ENCODE measurements around the gene ASIC4.

ASIC4 gene

GRCh38 chr2:219552382-219553167 lies 38.3 kb downstream of the ASIC4 start:
- DNase-seq (ENCODE audit: low read depth, low spot score) = no peak

DNA sequence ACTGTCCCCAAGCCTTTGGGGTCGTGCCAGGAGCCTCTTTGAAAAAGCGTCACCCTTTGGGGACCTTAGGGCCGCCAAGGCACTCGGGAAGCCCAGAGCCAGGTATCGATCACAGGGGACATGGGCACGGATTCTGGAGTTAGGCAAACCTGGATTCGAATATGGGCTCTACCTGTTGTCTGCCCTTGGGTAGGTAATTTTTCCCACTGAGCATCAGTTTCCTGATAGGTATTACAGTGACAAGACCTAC lies 38.8 kb downstream of the ASIC4 start:
- DNase-seq (ENCODE audit: low read depth, low spot score) = no peak

DNA sequence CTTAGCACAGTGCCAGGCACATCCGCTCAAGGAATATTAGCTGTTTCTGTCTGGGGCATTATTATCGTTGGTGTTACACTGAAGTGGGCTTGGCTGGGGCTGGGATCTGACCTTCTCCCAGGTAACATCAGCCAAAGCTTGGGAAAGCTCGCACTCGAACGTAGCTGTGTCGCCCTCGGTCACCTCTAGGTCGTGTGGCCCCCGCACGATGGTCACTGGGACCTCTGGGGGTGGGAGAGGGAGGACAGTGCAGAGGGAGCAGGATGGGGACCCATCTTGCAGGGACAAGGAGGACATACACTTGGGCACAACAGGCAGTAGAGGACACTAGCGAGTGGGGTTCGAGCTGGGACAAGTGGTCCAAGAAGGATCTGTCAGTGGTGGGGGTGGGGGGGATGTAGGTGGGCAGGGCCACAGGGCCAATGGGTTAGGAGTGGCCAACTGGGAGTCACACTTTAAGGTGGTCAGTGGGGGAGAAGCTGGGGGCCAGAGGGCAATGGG lies 39.2 kb downstream of the ASIC4 start:
- DNase-seq (ENCODE audit: low read depth, low spot score) = no peak

- DNase-seq (ENCODE audit: low read depth, low spot score) = no peak
These were observed 40.1 kb downstream of the ASIC4 start for GRCh38 chr2:219554350-219554749.

DNA sequence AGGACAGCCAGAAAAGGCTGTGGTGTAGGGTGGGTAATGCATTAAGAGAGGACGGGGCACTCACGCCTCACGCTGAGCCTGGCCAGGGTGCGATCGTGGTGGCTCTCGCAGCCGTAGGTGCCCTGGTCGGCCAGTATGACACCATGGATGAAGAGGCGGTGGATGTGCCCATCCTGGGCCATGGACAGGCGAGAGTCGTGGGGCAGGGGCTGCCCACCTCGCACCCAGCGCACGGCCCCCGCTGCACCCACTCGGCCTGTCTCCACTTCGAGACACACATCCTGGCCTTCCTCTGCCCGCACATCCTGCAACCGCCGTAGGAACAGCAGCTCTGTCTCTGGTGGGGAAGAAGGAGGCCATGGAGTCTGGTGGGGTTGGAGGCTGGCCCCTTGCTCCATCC lies 41.7 kb downstream of the ASIC4 start:
- DNase-seq (ENCODE audit: low read depth, low spot score) = no peak

DNA sequence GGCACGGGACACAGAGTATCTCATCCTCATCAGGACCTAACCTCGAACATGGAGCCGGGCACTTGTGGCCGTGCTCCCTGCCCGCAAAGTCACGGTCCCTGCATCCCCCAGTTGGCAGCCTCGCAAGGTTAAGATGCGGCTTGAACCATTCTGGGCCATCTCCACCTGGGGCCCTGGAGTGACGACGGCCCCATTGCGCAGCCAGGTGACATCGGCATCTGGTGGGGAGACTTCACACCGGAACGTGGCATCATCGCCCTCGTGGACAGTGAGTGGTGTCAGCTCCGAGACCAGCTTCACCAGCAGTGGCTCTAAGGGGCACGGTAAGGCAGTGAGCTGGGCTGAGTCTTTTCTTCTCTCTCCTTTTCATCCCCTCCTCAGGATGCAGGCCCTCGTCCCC lies 42.1 kb downstream of the ASIC4 start:
- no peak for DNase-seq (ENCODE audit: low read depth, low spot score)

DNA sequence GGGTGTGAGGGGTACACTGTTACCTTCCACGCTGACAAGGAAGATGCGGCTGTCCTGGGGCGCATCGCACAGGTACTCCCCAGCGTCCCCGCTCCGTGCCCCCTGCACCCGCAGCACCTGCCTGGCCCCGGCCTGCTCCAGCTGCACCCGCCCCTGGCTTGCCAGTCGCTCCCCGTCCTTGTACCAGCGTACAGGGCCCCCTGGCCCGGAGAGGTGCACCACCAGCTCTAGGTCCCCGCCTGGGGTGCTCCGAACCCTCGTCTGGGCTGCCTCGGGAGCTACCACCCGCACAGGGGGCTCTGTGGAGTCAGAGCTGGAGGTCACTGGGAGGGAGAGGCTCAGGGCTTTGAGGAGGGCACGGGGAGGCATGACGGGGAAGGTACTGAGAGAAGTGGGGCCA lies 43.0 kb downstream of the ASIC4 start:
- DNase-seq (ENCODE audit: low read depth, low spot score) = no peak

DNA sequence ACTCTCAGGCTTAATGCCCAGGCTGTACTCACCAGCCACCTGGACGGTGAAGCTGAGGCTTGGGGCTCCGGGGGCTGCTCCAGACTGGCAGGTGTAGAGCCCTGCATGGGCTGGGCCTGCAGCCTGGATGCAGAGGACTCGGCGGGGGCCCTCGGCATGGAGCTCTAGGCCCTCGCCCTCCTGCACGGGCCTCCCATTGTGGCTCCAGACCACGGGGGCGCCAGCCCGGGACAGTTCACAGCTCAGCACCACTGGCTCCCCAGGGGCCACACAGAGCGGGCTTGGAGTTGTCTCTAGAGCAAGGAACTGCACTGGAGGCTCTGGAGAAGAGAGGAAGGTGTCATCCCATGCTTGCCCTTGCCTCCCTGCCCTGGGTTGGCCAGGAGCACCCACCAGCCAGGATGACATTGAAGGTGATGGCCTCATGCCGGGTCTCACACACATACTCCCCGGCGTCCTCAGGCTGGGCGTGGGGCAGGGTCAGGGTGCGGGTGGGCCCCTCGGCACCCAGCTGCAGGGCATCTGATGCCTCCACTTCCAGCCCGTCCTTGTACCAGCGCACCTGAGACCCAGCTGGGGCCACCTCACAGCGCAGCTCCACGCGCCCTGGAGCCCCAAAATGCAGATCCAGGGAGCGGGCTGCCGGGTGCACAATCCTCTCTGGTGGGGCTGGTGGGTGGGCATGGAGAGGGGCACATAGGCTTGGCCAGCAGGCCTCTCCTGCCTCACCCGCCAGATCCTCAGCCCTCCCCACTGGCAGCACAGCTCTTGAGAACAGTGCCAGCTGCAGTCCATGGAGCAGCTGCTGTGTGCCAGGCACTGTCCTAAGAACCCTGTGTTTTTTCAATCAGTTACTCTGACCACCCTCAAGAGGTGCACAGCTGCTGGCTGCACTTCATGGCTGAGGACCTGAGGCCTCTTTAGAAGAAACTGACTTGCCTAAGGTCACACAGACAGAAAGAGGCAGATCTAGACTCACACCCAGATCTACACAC lies 43.8 kb downstream of the ASIC4 start:
- no peak for DNase-seq (ENCODE audit: low read depth, low spot score)

GRCh38 chr2:219559156-219559915 lies 45.1 kb downstream of the ASIC4 start:
- DNase-seq (ENCODE audit: low read depth, low spot score) = no peak

DNA sequence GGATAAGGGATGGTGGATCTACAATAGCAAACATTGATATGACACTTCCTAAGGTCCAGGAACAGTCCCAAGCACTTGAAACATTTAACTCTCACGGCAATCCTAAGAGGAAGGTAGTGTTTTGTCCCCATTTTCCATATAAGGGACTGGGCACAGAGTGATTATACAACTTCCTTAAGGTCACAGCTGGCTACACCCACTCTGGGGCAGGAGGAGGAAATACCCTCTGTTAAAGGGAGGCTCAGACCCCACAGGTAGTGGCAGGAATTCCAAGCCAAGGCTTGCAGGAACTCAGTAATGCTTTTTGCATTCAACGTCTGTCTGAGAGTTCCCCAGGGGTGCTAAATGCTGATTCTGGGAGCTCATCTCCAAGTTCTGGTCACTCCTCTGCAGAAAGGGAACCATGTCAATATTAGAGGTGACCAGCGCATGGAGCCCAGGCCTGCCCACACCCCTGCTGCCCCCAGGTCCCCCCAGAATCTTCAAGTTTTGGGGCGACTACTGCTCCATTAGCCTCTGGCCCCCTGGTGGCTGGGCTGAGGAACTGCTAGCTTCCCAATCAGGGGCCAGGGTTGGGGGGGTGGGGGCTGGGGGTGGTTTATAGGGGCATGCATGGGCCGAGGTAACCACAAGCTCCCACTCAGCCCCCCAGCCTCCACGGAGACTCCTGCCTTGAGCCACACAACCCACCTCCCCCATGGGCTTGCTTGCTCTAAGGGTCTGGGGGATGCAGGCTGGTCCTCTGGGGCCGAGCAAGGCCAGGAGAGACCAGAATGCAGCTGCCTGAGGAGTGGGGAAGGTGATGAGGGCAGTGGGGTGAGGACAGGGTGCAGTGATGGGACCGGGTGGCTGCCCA lies 46.0 kb downstream of the ASIC4 start:
- DNase-seq (ENCODE audit: low read depth, low spot score) = no peak

DNA sequence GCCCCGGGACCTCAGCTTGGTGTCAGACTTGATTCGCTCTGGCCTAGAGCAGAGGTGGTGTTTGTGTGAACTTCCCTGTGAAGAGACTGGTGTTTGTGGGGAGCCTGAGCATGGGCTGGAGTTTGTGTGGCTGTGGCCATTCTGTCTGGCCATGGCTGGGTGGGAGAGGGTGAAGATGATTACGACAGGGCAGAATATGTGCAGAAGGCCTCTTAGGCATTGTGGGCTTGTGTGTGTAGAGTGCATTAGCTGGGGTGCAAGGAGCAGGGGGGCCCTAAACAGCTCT lies 46.6 kb downstream of the ASIC4 start:
- DNase-seq (ENCODE audit: low read depth, low spot score) = no peak

DNA sequence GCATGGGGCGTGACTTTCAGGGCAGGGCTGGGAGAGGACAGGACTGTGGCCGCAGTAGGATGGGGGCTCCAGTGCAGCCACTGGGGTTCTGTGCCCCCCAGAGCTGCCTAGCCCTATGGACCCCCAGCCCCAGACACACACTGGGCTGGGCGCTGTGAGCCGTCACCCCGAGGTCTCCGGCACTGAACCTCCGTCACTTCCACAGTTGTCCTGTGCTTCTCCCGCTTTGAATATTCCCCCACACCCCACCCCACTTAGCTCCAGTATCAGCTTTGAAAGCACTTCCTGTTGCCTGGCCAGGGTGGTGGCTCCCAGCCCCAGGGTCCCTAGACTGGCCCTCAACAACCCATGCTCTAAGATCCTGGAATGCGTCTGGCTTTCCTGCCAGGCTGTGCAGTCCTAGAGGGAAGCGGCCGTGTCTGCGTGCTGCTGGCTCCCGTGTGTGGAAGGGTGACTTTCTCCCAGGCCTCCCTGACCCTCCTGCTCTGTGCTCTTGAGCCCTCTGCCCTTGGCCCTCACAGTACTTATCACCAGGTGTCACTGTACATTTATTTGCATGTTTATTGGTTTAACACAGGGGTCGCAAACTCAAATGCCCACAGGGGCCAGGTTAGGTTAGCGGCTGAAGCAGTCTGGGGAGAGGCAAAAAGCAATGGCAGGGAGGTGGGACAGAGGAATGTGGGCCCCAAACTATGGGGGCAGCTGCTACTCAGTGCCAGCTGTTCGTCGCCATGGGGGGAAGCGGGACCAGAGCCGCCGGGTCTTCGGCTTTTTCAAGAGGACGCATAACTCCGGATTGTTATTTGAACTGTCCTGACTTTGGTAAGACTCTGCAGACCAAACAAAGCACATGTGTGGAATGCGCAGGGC lies 47.1 kb downstream of the ASIC4 start:
- DNase-seq (ENCODE audit: low read depth, low spot score) = no peak

DNA sequence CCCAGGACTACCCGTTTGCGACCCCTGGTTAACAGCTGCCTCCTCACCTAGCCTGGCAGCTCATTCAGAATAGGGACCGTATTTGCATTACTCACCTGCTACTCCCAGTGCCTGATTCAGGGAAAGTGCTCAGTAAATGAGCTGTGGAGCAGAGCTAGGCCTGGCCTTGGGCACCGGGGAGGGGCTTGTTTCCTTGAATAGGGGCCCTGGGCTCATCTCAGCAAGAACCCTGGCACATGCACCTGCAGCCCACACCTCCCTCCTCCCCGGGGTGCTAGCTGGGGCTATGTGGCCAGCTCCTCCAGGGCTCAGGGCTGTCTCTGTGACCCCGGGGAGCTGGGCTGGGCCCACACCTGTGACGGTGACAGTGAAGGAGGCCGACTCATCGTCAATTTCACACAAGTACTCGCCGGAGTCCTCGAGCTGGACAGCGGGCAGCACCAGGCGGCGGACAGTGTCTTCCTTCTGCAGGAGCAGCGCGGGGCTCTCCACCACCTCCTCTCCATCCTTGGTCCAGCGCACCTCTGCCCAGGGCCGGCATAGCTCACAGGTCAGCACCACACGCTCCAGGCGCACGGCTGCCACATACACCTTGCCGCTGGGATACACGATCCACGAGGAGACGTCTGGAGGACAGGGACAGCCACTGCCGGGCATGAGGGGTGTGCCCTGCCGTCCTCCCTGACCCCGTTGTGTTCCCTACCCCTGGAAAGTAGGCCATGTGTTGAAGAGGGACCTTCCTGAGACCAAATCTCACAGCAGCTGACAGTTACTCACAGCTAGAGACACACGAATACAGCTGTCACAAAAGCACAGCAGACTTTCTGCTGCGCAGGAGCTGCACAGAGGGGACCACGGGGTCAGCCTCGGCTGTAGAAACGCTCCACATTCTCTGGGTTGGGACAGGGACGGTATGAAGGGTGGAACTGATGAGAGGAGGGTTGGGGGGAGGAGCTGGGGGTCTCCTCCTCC lies 48.1 kb downstream of the ASIC4 start:
- no peak for DNase-seq (ENCODE audit: low read depth, low spot score)

GRCh38 chr2:219563271-219563928 lies 49.1 kb downstream of the ASIC4 start:
- DNase-seq (ENCODE audit: low read depth, low spot score) = no peak

DNA sequence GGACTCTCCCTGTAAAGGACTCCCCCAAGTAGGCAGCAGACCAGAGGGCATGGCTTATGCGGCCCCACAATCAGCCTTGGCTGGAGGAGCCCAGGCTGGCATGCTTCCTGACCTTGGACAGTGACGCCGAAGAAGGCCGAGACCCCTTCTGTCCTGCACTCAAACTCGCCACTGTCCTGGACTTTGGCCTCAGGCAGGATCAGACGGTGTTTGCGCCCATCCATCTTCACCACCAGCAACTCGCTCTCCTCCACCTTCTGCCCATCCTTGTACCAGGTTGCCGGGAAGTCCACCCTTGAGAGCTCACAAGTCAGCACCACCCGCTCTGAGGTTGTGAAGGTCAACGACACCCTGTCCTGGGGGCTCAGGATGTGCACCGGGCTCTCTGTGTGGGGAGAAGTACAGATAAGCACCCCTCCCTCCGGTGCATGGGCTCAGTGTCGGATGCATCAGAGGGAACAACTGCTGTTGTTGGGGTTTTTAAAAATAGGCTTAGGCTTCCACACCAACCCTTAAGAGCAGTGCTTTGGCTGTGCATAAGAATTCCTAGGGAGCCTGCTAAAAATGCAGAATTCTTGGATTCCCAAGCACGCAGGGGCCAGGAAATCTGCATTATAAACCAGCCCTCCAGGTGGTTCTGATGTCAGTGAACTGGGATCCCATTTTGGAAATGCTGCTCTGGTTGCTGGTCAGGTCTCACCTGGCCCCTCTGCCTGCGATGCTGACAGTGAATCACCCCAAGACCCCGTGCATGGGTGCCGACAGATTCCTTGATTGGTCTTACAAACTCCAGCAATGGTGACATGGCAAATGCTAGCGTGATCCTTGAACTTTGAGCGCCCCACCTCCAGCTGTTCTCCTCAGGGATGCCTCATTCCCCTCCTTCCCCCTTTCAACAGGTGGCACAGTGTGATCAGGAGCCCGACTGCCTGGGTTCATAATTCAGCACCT lies 51.1 kb downstream of the ASIC4 start:
- DNase-seq (ENCODE audit: low read depth, low spot score) = peak; percentile 84

- DNase-seq (ENCODE audit: low read depth, low spot score) = no peak
These were observed 52.4 kb downstream of the ASIC4 start for GRCh38 chr2:219566640-219567039.

DNA sequence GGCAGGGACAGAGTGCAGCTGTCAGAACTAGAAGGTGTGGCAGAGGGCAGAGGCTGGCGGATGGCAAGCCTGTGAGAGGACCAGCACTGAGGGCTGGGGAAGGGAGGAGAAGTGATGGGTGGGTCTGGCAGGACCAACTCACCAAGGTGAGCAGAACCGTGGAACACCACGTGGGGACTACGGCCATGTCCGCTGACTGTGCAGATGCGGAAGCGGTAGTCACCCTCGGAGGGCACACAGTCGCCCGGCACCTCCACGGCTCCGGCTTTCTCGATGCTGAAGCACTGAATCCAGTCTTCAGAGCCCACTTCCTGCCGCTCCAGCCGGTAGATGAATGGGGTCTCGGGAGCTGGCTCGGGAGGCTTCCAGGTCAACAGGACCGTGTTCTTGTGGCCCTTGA lies 52.8 kb downstream of the ASIC4 start:
- no peak for DNase-seq (ENCODE audit: low read depth, low spot score)

Data from iPS DF 19.7 (cell line).